ENCODE data around the gene ANGPTL4.
"Not testable (repeated sequence)": the region's sequence is repeated elsewhere in the genome, so short reads cannot be mapped to it uniquely, and the experiment has no call there.

The ANGPTL4 gene, protein sequence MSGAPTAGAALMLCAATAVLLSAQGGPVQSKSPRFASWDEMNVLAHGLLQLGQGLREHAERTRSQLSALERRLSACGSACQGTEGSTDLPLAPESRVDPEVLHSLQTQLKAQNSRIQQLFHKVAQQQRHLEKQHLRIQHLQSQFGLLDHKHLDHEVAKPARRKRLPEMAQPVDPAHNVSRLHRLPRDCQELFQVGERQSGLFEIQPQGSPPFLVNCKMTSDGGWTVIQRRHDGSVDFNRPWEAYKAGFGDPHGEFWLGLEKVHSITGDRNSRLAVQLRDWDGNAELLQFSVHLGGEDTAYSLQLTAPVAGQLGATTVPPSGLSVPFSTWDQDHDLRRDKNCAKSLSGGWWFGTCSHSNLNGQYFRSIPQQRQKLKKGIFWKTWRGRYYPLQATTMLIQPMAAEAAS

GRCh38 chr19:8363803-8364771 is at the start of gene ANGPTL4:
TSS of gene ANGPTL4 (plus strand) at chr19:8364155. CDS start at chr19:8364322, 167 bp downstream.
- DNase-seq (ENCODE audit: low read depth in 4 of 4, low spot score in 1 of 4): peak in 3 of 4 experiments; percentile 32 to 69 (median 35)

DNA sequence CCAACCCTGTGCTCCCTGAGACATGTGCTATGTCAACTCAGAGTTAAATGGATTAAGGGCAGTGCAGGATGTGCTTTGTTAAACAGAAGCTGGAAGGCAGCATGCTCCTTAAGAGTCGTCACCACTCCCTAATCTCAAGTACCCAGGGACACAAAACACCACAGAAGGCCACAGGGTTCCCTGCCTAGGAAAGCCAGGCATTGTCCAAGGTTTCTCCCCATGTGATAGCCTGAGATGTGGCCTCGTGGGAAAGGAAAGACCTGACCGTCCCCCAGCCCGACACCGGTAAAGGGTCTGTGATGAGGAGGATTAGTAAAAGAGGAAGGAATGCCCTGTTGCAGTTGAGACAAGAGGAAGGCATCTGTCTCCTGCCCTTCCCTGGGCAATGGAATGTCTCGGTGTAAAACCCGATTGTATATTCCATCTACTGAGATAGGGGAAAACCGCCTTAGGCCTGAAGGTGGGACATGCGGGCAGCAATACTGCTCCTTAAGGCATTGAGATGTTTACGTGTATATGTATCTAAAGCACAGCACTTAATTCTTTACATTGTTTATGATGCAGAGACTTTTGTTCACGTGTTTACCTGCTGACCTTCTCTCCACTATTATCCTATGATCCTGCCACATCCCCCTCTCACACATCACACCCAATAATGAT is 48.8 kb upstream of the ANGPTL4 start:
- DNase-seq (ENCODE audit: low read depth in 4 of 4, low spot score in 1 of 4): not testable (repeated sequence)

GRCh38 chr19:8316351-8317125 is 47.4 kb upstream of the ANGPTL4 start:
- DNase-seq (ENCODE audit: low read depth in 4 of 4, low spot score in 1 of 4): no peak

DNA sequence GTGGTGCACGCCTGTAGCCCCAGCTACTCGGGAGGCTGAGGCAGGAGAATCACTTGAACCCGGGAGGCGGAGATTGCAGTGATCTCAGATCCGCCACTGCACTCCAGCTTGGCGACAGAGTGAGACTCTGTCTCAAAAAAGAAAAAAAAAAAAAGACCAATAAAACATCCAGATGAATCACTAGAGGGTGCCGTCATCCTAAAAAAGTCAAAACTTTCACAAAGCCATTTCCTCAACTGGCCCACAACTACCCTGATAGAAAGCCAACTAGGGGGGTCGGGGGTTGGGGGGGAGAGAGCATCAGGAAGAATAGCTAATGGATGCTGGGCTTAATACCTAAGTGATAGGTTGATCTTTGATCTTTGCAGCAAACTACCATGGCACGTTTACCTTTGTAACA is 45.1 kb upstream of the ANGPTL4 start:
- not testable (repeated sequence) for DNase-seq (ENCODE audit: low read depth in 4 of 4, low spot score in 1 of 4)

DNA sequence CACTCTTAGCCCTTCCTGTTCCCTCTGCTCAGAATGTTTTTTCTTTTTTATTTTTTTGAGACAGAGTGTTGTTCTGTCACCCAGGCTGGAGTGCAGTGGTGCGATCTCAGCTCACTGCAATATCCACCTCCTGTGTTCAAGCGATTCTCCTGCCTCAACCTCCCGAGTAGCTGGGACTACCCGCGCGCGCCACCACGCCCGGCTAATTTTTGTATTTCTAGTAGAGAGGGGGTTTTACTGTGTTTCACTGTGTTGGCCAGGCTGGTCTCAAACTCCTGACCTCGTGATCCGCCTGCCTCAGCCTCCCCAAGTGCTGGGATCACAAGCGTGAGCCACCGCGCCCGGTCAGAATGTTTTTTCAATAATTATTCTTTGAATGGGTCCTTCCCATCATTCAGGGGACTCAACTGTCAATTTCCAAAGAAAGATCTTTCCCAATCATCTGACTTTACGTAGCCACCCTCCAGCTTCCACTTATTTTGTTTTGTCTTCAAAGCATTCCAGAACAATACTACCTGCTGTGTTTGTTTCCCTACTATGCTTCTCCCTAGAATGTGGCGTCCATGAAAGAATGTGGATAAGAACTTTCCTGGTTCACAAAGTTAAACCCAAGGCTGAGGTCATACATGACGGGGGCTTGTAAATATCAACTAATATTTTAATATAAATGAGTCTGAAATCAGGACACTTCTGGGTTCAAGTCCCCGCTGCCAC is 44.0 kb upstream of the ANGPTL4 start:
- no peak for DNase-seq (ENCODE audit: low read depth in 4 of 4, low spot score in 1 of 4)

DNA sequence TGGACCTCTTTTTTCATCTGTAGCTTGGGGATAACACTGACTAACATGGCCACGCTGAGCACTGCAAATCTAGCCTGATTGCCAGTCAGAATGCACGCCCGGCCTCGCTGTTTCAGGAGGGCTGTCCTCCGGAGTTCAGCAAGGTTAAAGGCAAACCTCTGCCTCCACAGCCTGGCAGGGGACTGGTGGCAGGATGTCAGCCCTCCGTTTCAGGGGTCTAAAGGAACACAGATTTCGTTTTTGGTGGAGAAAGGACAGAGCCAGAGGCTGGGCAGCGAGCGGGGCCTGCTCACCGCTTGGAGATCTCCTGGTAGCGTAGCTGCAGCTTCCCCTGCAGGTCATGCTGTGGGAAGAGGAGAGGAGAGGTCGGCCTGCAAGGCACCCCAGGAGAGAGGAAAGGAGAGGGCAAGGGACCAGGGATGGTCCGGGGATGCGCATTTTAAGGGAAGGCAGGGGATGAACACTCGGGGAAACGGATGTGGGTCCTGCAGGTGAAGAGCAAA is 43.3 kb upstream of the ANGPTL4 start:
- DNase-seq (ENCODE audit: low read depth in 4 of 4, low spot score in 1 of 4): no peak

DNA sequence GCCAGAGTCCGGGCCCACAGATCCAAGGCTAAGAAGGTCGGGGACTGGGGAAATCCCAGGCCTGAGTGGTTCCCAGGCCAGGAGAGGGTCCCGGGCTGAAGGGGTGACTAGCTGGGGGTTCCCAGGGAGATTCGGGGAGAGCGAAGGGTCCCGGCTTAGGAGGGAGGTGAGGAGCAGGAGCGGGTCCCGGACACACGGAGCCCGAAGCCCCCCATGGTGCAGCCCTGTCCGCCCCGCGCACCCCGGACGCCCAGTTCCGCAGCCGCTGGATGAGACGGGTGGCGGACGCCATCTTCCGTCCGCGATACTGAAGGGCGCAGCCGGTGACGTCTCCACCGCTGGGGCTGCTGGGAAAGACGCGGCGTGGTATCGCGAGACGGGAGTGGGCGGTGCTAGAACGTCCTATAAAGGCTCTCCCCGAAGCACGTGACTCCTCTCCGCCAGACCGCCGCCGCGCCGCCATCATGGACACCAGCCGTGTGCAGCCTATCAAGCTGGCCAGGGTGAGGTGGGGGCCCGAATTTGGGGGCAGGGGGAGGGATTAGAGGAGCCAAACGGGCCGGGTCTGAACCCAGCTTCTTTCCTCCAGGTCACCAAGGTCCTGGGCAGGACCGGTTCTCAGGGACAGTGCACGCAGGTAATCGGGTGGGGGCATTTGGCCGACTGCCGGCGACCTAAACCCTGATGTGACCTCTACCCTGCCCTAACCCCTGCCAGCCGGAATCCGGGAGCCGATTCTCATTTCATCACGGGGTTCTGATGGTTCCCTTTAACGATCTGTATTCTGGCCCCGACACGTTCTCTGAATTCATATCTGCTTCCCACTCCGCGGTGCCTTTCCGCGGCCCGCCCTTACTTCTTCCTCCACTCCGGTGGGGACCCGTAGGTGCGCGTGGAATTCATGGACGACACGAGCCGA is 42.6 kb upstream of the ANGPTL4 start, which contains the start of the genes NDUFA7 and RPS28:
Gene NDUFA7 (minus strand): TSS at position 309 of the 919 bp plus-strand sequence. CDS start 17 bp downstream, at position 292.
Gene RPS28 (plus strand): TSS at position 430 of the 919 bp plus-strand sequence. CDS start 35 bp downstream, at position 465.
- peak; percentile 91 to 99 (median 93) for DNase-seq (ENCODE audit: low read depth in 4 of 4, low spot score in 1 of 4)

DNA sequence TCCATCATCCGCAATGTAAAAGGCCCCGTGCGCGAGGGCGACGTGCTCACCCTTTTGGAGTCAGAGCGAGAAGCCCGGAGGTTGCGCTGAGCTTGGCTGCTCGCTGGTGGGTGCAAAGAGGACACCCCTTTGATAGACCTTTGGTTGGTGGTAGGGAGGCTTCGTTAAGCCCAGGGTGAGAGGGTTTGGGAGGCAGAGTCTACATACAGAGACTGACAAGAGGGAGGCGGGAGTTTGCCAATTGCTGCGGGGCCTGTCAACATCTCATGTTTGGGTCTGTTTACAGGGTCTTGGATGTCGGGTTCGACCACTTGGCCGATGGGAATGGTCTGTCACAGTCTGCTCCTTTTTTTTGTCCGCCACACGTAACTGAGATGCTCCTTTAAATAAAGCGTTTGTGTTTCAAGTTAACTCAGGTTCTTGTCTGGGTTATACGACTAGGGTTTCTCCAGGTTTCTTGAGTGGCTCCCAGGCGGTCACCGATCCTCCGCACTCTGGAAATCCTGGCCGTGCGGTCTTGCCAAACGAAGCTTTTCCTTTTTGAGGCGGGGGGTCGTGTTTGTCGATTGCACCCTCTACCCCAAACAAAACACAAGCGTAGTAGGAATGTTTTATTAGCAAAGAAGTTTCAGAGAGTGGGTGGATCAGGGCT is 41.8 kb upstream of the ANGPTL4 start:
- DNase-seq (ENCODE audit: low read depth in 4 of 4, low spot score in 1 of 4): no peak

DNA sequence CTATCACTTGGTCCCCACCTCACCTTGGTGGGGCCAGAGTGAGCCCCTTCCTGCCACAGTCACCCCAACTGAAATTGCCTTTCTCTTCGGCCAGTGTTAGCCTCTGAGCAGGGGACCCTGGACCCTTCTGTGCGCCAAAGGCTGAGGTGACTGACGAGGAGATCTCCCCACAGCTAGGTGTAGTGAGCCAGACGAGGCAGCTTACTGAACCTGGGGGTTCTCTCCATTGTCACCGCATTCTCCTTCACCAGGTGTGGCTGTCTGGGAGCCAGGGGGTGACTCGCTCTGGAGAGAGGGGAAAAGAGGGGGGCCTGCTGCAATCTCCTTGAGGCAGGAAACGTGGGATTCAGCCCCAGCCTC is 41.3 kb upstream of the ANGPTL4 start:
- DNase-seq (ENCODE audit: low read depth in 4 of 4, low spot score in 1 of 4): no peak

GRCh38 chr19:8323781-8324185 is 40.2 kb upstream of the ANGPTL4 start:
- DNase-seq (ENCODE audit: low read depth in 4 of 4, low spot score in 1 of 4): no peak

GRCh38 chr19:8324186-8325050 is 39.5 kb upstream of the ANGPTL4 start:
- no peak for DNase-seq (ENCODE audit: low read depth in 4 of 4, low spot score in 1 of 4)

- DNase-seq (ENCODE audit: low read depth in 4 of 4, low spot score in 1 of 4): no peak
These were observed 38.5 kb upstream of the ANGPTL4 start for GRCh38 chr19:8325454-8325853.

DNA sequence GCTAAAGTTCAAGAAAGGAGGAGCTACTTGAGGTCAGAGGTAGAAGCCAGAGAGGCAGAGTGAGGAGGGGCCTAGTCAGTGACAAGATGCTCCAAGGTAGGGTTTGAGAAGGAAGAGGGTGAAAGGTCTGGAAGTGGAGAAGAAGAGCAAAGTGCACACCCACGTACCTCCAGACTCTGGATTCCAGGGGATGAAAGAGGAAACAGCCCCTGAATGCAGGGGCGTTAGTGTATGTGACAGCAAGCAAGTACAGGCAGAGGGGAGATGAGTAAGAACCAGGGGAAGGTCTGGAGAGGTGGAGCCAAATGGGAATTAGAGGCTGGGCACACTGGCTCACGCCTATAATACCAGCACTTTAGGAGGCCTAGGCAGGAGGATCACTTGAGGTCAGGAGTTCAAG is 34.0 kb upstream of the ANGPTL4 start:
- DNase-seq (ENCODE audit: low read depth in 4 of 4, low spot score in 1 of 4): no peak

DNA sequence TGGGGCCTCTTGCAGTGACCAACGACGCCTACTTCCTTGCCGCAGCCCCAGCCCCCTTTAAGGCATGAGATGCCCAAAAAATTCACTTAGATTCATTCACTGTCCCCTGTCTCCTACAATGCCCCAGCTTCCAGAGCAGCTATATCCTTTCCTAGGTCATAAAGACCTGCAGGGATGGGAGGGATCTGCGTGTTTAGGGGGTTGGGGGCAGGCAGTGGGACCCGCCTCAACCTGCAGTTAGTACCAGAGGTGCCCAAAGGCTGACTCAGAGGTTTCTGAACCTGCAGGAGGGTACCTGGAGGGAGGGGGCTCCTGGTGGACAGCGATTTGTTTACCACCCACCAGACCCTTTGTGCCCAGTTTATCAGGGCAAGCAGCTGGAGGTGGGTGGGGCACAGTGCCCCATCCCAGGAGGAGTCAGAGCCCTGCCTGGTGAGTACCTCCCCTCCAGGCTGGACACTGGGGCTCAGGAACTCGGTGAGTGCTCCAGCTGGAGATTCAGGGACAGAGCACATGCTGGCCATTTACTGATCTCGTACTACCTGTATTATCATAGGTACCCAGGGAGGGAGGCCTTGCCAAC is 32.6 kb upstream of the ANGPTL4 start:
- no peak for DNase-seq (ENCODE audit: low read depth in 4 of 4, low spot score in 1 of 4)

DNA sequence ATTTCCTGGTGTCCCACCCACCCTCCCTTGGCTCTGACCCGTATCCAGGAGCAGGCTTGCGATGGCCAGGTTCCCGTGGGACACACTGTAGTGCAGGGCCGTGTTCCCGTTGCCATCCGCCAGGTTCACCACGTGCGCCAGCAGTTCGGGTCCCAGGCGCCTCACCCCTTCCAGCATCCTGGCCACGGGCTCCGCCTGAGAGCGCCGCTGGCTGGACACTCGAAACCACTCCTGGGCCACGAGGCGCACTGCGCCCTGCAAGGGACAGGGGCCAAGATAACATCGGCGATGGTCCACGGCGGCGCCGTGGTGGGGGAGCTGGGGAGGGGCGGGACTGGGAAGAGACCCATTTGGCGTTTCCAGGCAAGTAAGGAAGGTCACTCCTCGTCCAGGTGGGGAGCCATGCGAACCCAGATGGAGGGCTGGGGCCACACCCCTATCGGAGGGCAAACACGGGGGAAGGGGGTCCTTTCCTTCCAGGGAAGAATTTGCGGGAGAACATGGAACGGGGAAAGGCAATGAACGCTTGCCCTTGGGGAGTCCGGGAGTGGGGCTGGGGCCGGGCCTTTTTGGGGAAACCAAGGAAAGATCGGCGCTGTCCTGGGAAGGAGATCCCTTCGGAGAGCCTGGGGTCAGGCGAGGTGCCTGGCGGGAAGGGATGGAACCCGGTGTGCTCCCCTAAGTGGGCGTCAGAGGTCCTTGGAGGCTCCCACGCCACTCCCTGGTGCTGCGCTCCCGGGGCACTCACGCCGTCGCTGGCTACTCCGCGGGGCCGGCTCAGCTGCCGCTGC is 30.8 kb upstream of the ANGPTL4 start:
- DNase-seq (ENCODE audit: low read depth in 4 of 4, low spot score in 1 of 4): no peak

All from stimulated activated CD4-positive, alpha-beta T cell treated with anti-CD3 and anti-CD28 coated beads, Interleukin-1b, Interleukin-23, amount 100 ng/mL, for 24 hours (primary cell).